Neural cell (in vitro differentiated cells): Measurements from ENCODE around the gene TMEM147.

ENCODE experiments used
- EP300 ChIP-seq: fragments of 450-650 bp; conservative IDR thresholded peaks from 2 replicates; pipeline ENCODE4 v1.6.1; 2014; ENCODE audit warnings: antibody characterized with exemption, mild to moderate bottlenecking, moderate library complexity; ENCODE audit not compliant: poor library complexity, severe bottlenecking
- EZH2 ChIP-seq: fragments of 200-600, 300-800 bp; shearing (Covaris generic), sonication (generic); IDR thresholded peaks from 2 replicates; pipeline ENCODE4 v1.6.1; 2014; ENCODE audit warnings: antibody characterized with exemption, low read length, borderline replicate concordance, mild to moderate bottlenecking; ENCODE audit not compliant: insufficient read depth, poor library complexity, severe bottlenecking
- POLR2AphosphoS5 ChIP-seq: IDR thresholded peaks from 2 replicates; pipeline ENCODE4 v1.6.1; 2012
- SMC3 ChIP-seq: fragments of 450-650 bp; conservative IDR thresholded peaks from 2 replicates; pipeline ENCODE4 v1.6.1; 2014; ENCODE audit warnings: antibody characterized with exemption, mild to moderate bottlenecking, moderate library complexity; ENCODE audit not compliant: poor library complexity
- TF ChIP-seq, protein P1 (sequence below): fragments of 450-650 bp; IDR thresholded peaks from 2 replicates; pipeline ENCODE4 v1.5.1; 2014; ENCODE audit warnings: antibody characterized with exemption, mild to moderate bottlenecking, moderate library complexity; ENCODE audit not compliant: poor library complexity, severe bottlenecking

DNA sequence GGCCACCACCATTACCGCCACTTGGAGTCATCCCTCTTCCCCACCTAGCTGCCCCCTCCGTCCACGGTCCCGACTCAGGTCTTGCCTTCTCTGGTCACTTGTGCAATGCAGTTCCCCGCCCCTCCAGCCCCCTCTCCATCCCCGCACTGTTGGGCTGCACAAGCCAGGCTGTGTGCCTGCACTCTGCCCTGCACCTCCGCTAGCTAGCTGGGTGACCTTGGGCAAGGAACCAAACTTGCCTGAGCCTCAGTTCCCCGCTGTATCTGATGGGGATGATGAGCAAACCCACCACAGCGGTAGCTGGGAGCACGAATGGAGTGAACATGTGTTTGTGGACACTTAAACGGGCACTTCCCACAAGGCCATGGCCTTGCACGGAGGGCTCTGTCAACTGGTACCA lies 5.6 kb upstream of the TMEM147 start:
- no peak for TF ChIP-seq POLR2AphosphoS5
- TF ChIP-seq, protein P1, sequence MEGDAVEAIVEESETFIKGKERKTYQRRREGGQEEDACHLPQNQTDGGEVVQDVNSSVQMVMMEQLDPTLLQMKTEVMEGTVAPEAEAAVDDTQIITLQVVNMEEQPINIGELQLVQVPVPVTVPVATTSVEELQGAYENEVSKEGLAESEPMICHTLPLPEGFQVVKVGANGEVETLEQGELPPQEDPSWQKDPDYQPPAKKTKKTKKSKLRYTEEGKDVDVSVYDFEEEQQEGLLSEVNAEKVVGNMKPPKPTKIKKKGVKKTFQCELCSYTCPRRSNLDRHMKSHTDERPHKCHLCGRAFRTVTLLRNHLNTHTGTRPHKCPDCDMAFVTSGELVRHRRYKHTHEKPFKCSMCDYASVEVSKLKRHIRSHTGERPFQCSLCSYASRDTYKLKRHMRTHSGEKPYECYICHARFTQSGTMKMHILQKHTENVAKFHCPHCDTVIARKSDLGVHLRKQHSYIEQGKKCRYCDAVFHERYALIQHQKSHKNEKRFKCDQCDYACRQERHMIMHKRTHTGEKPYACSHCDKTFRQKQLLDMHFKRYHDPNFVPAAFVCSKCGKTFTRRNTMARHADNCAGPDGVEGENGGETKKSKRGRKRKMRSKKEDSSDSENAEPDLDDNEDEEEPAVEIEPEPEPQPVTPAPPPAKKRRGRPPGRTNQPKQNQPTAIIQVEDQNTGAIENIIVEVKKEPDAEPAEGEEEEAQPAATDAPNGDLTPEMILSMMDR, result no peak
- no peak for TF ChIP-seq EZH2
- TF ChIP-seq SMC3, result no peak
- no peak for TF ChIP-seq EP300
